ENCODE measurements around the gene TMA7. TPM values are rescaled to one million over a fixed set of nuclear protein-coding genes. Genes with fewer than 3 reads are reported as not detected.

The TMA7 gene
- total and polyA plus RNA-seq, 9 of the 15 experiments (the other 6 are each of a cell fraction or from before 2014, with no cell fraction given): 209 to 1,003 (median 486) TPM

DNA sequence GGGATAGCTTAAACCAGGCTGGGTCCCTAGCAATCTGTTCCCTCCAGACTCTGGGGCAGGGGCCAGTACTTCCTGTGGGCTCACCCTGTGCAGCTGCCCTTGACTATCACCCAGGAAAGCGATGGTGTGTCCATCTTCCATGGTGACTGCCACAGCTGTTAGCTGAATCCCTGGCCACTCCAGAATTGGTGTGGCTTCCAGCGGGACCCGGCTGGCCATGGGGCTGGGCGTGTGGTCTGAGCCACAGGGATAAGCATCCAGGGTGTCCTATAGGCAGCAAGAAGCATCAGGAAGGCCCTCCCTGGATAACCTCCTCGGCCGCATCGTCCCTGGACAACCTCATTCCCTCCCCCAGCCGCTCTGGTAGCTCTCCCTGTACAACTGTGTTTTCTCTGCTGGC is 17.4 kb upstream of the TMA7 start:
- CTCF ChIA-PET (ENCODE audit: low intra/inter-chr PET ratio): no interaction called here
- Histone ChIP-seq H3K4me1 (replicated peaks in 1 of 2; ENCODE audit: control insufficient read depth in 2 of 2, insufficient read depth in 2 of 2, low read length in 2 of 2) (peaks cover 0 to 29% of the 10 kb centered on the region in 2 experiments; a peak in 2 of 5 replicates), H3K9ac (ENCODE audit: insufficient read depth in 1 of 2, low read depth in 2 of 2, low read length in 2 of 2) (0 out of 4 replicates have a peak overlapping the region, but pooled peaks of 1 of the 2 experiments have one; percentile 17), H3K9me1 (ENCODE audit: control insufficient read depth, insufficient read depth, low read length) (no peaks in the 10 kb centered on the region), H3K27ac (ENCODE audit: extremely low read depth, low read depth, low read length) (no peak overlapping the region), H3K4me3 (no peak overlapping the region), H3K27me3 (ENCODE audit: control insufficient read depth in 2 of 2, insufficient read depth in 2 of 2, low read length in 2 of 2) (no peaks in the 10 kb centered on the region), H3K4me2 (ENCODE audit: insufficient read depth, low read length) (no peak overlapping the region), H3K79me2 (ENCODE audit: control insufficient read depth, insufficient read depth, low read length) (no peaks in the 10 kb centered on the region), H4K20me1 (replicated peaks; ENCODE audit: control insufficient read depth, insufficient read depth, low read length) (no peaks in the 10 kb centered on the region), H2AFZ (ENCODE audit: low read depth, low read length) (no peak overlapping the region), H3K36me3 (ENCODE audit: control insufficient read depth, insufficient read depth, low read length) (no peaks in the 10 kb centered on the region), H3K9me3 (replicated peaks; ENCODE audit: control insufficient read depth, insufficient read depth, low read depth, low read length) (no peaks in the 10 kb centered on the region)
- DNase-seq (ENCODE audit: extremely low read depth in 1 of 4, low spot score in 3 of 4) (no peak), ATAC-seq (no peak), FAIRE-seq (no peak)
- intact Hi-C loops (cut with micrococcal nuclease): no loop called here
- POLR2A ChIA-PET: interaction anchor here (0.6 to 1.4 kb wide), 5 partner anchors 10 to 187 kb away, joined by 3 to 4 read pairs (median 4); partner anchors contain the start of gene UQCRC1
- TF ChIP-seq CBX3 (IDR thresholded peaks at IDR 0.05; ENCODE audit: borderline replicate concordance in 1 of 2, low read length in 2 of 2) (no peak), FOS (IDR thresholded peaks at IDR 0.05; ENCODE audit: extremely low read depth, insufficient read length) (no peak), ZNF3 (CRISPR knock-in tag; IDR thresholded peaks at IDR 0.05) (no peak), PTTG1 (tag; IDR thresholded peaks at IDR 0.05; ENCODE audit: low read depth) (no peak), POLR2G (IDR thresholded peaks at IDR 0.05; ENCODE audit: low read depth, low read length) (no peak), SUPT5H (IDR thresholded peaks at IDR 0.05) (no peak)
- TF ChIP-seq, protein P1, sequence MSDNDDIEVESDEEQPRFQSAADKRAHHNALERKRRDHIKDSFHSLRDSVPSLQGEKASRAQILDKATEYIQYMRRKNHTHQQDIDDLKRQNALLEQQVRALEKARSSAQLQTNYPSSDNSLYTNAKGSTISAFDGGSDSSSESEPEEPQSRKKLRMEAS (CRISPR knock-in tag; IDR thresholded peaks at IDR 0.05): no peak
- whole genome bisulfite sequencing (ENCODE audit: insufficient coverage, low coverage, missing lambda C conversion rate): 18% methylated on average over 3 of the region's 8 CpGs
- BruUV-seq (replicated peaks): no TSS peak
- in situ Hi-C loops (cut with MboI): no loop called here

Measured in K562 (cell line).